WERI-Rb-1 (cell line): ENCODE results near the gene ROM1.
"Not testable (repeated sequence)": the region's sequence is repeated elsewhere in the genome, so short reads cannot be mapped to it uniquely, and the experiment has no call there.

Source experiments
- DNase-seq: peaks from one replicate; pipeline ENCODE4 v3.0.0-alpha.2; 2020
- H3K27ac ChIP-seq: fragments of 250-450 bp; sonication (Bioruptor Pico); 2 replicates; pipeline ENCODE4 v1.5.1; 2020; ENCODE audit warnings: mild to moderate bottlenecking, moderate library complexity
- H3K27me3 ChIP-seq: fragments of 250-450 bp; sonication (Bioruptor Pico); 2 replicates; pipeline ENCODE4 v1.5.1; 2021; ENCODE audit warnings: mild to moderate bottlenecking, low read depth, moderate library complexity; ENCODE audit not compliant: insufficient read depth, severe bottlenecking
- H3K36me3 ChIP-seq: fragments of 250-450 bp; sonication (Bioruptor Pico); 2 replicates; pipeline ENCODE4 v1.5.1; 2020; ENCODE audit warnings: mild to moderate bottlenecking, moderate library complexity
- H3K4me3 ChIP-seq: 2 replicates; pipeline ENCODE4 v1.5.1; 2011; ENCODE audit warnings: low read depth, mild to moderate bottlenecking, control low read depth, low read length
- H3K9me3 ChIP-seq: fragments of 250-450 bp; sonication (Bioruptor Pico); 2 replicates; pipeline ENCODE4 v1.5.1; 2021; ENCODE audit warnings: mild to moderate bottlenecking, moderate library complexity; ENCODE audit not compliant: severe bottlenecking
- TF ChIP-seq, protein P1 (sequence below): IDR thresholded peaks from 2 replicates; pipeline ENCODE4 v1.5.1; 2011; ENCODE audit warnings: low read depth, mild to moderate bottlenecking, control low read depth, inconsistent platforms, low read length

Gene ROM1

DNA sequence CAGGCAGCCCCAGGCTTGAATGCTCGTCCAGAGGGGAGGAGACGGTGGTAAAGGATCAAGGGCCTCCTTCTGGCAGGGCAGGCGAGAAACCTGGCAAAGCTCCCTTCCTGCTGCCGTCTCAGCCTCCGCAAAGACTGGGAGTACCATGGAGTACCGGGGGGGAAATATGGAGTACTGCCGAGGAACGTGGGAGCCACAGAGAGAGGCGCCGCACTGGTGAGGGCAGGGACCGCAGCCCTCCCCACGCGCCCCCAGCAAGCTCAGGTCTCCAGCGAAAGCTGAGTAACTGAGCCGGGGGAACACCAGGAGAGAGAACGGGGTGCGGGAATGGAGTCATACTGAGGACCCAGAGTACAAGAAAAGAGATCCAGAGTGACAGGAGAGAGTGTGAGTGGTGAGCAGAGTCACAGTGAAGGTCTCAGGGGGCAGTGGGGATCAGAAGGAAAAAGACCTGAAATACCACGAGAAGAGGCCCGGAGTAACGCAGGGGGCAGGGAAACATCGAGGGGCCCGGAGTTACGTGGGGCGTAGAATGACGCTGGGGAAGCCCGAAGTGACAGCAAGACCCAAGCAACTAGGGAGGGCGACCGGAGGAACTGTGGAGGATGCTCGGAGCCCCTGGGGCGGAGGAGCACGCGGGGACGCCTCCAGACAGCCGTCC, 1.2 kb upstream of the ROM1 start:
- Histone ChIP-seq H3K4me3 (peak overlapping the region; percentile 76), H3K9me3 (no peaks in the 10 kb centered on the region), H3K27ac (peak overlapping the region; percentile 73), H3K27me3 (no peaks in the 10 kb centered on the region), H3K36me3 (no peaks in the 10 kb centered on the region)
- TF ChIP-seq, protein P1, sequence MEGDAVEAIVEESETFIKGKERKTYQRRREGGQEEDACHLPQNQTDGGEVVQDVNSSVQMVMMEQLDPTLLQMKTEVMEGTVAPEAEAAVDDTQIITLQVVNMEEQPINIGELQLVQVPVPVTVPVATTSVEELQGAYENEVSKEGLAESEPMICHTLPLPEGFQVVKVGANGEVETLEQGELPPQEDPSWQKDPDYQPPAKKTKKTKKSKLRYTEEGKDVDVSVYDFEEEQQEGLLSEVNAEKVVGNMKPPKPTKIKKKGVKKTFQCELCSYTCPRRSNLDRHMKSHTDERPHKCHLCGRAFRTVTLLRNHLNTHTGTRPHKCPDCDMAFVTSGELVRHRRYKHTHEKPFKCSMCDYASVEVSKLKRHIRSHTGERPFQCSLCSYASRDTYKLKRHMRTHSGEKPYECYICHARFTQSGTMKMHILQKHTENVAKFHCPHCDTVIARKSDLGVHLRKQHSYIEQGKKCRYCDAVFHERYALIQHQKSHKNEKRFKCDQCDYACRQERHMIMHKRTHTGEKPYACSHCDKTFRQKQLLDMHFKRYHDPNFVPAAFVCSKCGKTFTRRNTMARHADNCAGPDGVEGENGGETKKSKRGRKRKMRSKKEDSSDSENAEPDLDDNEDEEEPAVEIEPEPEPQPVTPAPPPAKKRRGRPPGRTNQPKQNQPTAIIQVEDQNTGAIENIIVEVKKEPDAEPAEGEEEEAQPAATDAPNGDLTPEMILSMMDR, result no peak
- DNase-seq, result peak; percentile 51

DNA sequence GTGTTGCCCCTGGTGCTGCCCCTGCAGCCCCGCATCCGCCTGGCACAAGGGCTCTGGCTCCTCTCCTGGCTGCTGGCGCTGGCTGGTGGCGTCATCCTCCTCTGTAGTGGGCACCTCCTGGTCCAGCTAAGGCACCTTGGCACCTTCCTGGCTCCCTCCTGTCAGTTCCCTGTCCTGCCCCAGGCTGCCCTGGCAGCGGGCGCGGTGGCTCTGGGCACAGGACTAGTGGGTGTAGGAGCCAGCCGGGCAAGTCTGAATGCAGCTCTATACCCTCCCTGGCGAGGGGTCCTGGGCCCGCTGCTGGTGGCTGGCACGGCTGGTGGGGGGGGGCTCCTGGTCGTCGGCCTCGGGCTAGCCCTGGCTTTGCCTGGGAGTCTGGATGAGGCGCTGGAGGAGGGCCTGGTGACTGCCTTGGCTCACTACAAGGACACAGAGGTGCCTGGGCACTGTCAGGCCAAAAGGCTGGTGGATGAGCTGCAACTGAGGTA, 278 bp downstream of the ROM1 start:
- no peak for DNase-seq
- Histone ChIP-seq H3K36me3 (peaks cover 5% of the 10 kb centered on the region; the same call in 1 of the 2 replicates), H3K9me3 (no peaks in the 10 kb centered on the region), H3K27ac (peak overlapping the region; percentile 29), H3K4me3 (no peak overlapping the region), H3K27me3 (no peaks in the 10 kb centered on the region)
- TF ChIP-seq, protein P1, result no peak

DNA sequence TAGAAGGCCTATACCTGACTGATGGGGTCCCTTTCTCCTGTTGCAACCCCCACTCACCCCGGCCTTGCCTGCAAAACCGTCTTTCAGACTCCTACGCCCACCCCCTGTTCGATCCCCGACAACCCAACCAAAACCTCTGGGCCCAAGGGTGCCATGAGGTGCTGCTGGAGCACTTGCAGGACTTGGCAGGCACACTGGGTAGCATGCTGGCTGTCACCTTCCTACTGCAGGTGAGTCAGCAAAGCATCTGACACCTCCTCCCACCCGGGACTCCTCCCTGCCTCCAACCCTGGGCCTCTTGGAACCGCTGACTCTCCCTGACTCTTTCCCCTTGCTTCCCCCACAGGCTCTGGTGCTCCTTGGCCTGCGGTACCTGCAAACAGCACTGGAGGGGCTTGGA, 1.2 kb downstream of the ROM1 start:
- Histone ChIP-seq H3K4me3 (no peak overlapping the region), H3K27ac (peak overlapping the region; percentile 6; the same call in 1 of the 2 replicates), H3K9me3 (no peaks in the 10 kb centered on the region), H3K36me3 (peaks cover 5% of the 10 kb centered on the region; the same call in 1 of the 2 replicates), H3K27me3 (no peaks in the 10 kb centered on the region)
- TF ChIP-seq, protein P1, result no peak
- no peak for DNase-seq

DNA sequence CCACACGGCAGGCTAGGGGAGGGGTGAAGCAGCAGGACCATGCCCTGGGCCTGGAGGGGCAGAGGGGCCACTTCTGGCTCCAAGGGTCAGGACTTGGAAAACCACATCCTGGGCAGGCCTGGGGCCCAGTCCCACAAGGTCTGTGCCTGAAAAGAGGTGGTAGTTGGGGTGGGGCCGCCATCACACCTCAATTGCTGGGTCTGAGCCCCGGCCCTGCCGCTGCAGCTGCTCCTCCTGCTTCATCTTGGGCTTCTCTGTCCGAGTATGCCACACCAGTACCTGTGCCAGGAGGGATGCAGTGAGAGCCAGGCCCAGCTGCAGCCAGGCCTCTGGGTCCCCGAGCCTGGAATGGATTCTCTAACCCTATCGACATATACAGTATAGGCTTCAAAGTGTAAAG, 2.5 kb downstream of the ROM1 start:
- no peaks in the 10 kb centered on the region for H3K27me3 ChIP-seq
- no peak overlapping the region for H3K4me3 ChIP-seq
- no peak overlapping the region for H3K27ac ChIP-seq
- peaks cover 5% of the 10 kb centered on the region; the same call in 1 of the 2 replicates for H3K36me3 ChIP-seq
- no peaks in the 10 kb centered on the region for H3K9me3 ChIP-seq
- TF ChIP-seq, protein P1, result no peak
- DNase-seq, result no peak

DNA sequence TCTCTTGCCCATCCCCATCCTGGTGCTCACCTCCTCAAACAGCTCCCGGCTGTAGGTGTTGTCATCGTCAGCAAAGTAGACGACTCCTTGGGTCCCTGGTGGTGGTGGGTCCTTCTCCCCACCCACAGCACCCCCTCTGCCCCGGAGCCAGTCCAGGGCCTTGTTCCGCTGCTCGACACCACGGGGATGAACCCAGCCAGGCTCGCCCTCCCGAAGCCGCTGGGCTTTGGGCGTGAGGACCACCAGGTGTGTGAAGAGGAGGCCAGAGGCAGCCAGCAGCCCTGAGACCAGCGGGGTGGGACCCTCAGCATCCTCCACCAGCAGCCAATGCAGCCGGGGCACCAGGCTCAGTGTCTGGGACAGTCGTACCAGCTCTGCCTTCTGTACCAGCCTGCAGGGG, 3.9 kb downstream of the ROM1 start:
- H3K27ac ChIP-seq, H3K4me3 ChIP-seq, H3K27me3 ChIP-seq, H3K9me3 ChIP-seq, H3K36me3 ChIP-seq, DNase-seq: not testable (repeated sequence)

DNA sequence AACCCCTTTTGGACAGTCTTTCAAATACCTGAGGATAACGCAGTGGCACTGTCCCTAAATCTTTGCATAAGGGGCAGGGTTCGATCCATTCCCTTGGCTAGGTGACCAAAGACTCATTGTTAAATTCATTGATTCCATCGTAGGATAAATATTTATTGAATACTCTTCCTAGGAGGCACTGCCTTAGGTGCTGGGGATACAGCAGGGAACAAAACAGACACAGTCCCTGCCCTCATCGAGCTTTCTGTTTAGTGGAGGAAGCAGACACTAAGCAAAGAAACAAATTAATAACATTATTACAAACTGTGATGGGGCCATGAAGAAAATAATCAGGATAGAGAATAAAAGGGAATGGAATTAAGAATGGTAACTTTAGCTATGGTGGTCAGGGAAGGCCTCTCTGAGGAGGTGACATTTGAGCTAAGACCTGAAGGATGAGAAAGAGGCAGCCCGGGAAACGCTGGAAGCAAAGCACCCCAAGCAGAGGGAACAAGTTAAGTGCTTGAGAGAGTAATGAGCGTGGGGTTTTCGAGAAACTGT, 8.0 kb downstream of the ROM1 start:
- Histone ChIP-seq H3K27me3 (no peaks in the 10 kb centered on the region), H3K36me3 (peaks cover 21% of the 10 kb centered on the region), H3K4me3 (peak overlapping the region; percentile 69), H3K9me3 (no peaks in the 10 kb centered on the region), H3K27ac (peak overlapping the region; percentile 86)
- no peak for DNase-seq
- TF ChIP-seq, protein P1, result no peak
